ENCODE data around the gene DNAJC11.

DNA sequence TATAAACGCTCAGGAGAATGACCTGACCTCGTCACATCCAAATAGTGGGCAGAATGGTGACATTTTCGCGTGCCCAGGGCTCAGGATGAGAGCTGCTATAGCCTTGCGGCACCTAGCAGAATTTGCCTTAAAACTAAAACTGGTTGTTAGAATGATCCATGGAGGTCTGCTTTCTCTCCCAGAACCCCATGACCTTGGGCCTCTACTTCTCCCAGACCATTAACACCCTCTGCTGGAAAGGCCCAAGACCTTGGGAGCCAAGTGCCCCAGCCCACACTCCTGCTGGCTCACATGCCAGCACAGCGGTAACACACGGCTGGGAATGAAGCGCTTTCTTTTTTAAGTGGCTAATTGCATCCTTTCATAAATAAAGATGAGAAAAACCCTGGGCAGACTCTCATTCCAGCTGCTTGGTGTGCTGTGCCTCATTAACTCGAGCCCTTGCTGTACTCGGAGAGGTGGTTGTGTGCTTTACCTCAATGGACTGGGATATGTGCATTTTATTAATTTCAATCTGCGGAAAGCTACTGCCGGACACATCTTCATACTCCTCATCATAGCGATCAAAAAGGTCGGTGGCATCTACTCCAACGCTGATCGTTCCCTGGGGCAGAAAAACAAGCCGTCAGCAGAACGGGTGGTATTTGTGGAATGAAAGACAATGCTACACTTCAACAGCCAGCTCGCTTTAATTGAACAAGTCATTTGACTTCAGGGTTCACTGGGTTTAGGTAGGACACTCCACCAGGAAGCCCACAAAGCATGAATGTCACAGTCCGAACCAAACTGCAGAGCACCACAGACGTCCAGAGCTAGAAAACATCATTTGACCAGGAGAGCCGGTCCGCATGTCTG lies 48.0 kb downstream of the DNAJC11 start:
- TF ChIP-seq, protein P1, sequence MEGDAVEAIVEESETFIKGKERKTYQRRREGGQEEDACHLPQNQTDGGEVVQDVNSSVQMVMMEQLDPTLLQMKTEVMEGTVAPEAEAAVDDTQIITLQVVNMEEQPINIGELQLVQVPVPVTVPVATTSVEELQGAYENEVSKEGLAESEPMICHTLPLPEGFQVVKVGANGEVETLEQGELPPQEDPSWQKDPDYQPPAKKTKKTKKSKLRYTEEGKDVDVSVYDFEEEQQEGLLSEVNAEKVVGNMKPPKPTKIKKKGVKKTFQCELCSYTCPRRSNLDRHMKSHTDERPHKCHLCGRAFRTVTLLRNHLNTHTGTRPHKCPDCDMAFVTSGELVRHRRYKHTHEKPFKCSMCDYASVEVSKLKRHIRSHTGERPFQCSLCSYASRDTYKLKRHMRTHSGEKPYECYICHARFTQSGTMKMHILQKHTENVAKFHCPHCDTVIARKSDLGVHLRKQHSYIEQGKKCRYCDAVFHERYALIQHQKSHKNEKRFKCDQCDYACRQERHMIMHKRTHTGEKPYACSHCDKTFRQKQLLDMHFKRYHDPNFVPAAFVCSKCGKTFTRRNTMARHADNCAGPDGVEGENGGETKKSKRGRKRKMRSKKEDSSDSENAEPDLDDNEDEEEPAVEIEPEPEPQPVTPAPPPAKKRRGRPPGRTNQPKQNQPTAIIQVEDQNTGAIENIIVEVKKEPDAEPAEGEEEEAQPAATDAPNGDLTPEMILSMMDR (IDR thresholded peaks at IDR 0.05; ENCODE audit: low read depth, low read length), result no peak
- no peak for TF ChIP-seq POLR2A (IDR thresholded peaks at IDR 0.05; ENCODE audit: extremely low read depth, insufficient read length)
- TF ChIP-seq, protein P2, sequence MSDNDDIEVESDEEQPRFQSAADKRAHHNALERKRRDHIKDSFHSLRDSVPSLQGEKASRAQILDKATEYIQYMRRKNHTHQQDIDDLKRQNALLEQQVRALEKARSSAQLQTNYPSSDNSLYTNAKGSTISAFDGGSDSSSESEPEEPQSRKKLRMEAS (IDR thresholded peaks at IDR 0.05; ENCODE audit: low read depth, low read length), result no peak

Data from NB4 (cell line).